IMR-90 (cell line): ENCODE results near the gene RAD51D. TPM values are rescaled to one million over a fixed set of nuclear protein-coding genes. Genes with fewer than 3 reads are reported as not detected.

ENCODE experiments used
- ATAC-seq: fragments of 200-7000 bp; cut with Tn5 transposase; 2 replicates; pipeline ENCODE4 v1.9.1; 2020; ENCODE audit warnings: low read depth, mild to moderate bottlenecking, moderate library complexity
- BruUV-seq: library from RNA; stranded (reverse); fragments of 400-500 nt; replicated peaks from 2 replicates; lab custom pipeline; 2021; lab: Mats Ljungman, UMichigan
- CTCF ChIA-PET: fragments of 300-600 bp; formaldehyde crosslinking; extraction: SDS; loops from one replicate; lab custom pipeline; 2021; ENCODE audit warnings: antibody characterized with exemption; lab: Yijun Ruan, JAX
- POLR2A ChIA-PET: fragments of 300-600 bp; sonication (Branson Sonifier 250); formaldehyde crosslinking; loops from one replicate; lab custom pipeline; 2022; ENCODE audit warnings: antibody characterized with exemption; ENCODE audit not compliant: unreplicated experiment; lab: Charles Lee
- DNase-seq: peaks from one replicate; pipeline ENCODE4 v3.0.0; 2013
- H2AFZ ChIP-seq: replicated peaks from 2 replicates; pipeline ENCODE3; 2013; ENCODE audit warnings: low read length, mild to moderate bottlenecking; ENCODE audit not compliant: poor library complexity
- H2AK5ac ChIP-seq: 2 replicates; pipeline ENCODE4 v1.6.1; 2013; ENCODE audit warnings: low read depth, low read length, inconsistent platforms
- H2AK9ac ChIP-seq: replicated peaks from 2 replicates; pipeline ENCODE3; 2013; ENCODE audit warnings: mild to moderate bottlenecking, low read depth, low read length, moderate library complexity; ENCODE audit not compliant: poor library complexity
- H2BK120ac ChIP-seq: 2 replicates; pipeline ENCODE4 v1.6.1; 2013; ENCODE audit warnings: low read depth, low read length, inconsistent platforms
- H2BK15ac ChIP-seq: 3 replicates; pipeline ENCODE4 v1.6.1; 2013; ENCODE audit warnings: low read depth, low read length, inconsistent platforms
- H2BK20ac ChIP-seq: 2 replicates; pipeline ENCODE4 v1.6.1; 2013; ENCODE audit warnings: low read depth, mild to moderate bottlenecking, inconsistent platforms, low read length, moderate library complexity
- H2BK5ac ChIP-seq: 2 replicates; pipeline ENCODE4 v1.6.1; 2013; ENCODE audit warnings: mild to moderate bottlenecking, low read depth, low read length, inconsistent platforms; ENCODE audit not compliant: poor library complexity, severe bottlenecking
- H3K14ac ChIP-seq: replicated peaks from 2 replicates; pipeline ENCODE4 v1.6.1; 2013; ENCODE audit warnings: low read depth, low read length, inconsistent platforms
- H3K18ac ChIP-seq: 2 replicates; pipeline ENCODE4 v1.6.1; 2013; ENCODE audit warnings: low read depth, low read length, control low read depth
- H3K23ac ChIP-seq: 2 replicates; pipeline ENCODE4 v1.6.1; 2013; ENCODE audit warnings: low read depth, low read length, inconsistent platforms
- H3K27ac ChIP-seq: 2 replicates; pipeline ENCODE4 v1.5.1; 2013; ENCODE audit warnings: mild to moderate bottlenecking, control low read depth, low read length; ENCODE audit not compliant: insufficient read depth
- H3K27me3 ChIP-seq: 2 replicates; pipeline ENCODE4 v1.6.1; 2013; ENCODE audit warnings: low read length; ENCODE audit not compliant: control insufficient read depth, insufficient read depth
- H3K36me3 ChIP-seq: 2 replicates; pipeline ENCODE4 v1.6.1; 2013; ENCODE audit warnings: low read length, mixed read lengths; ENCODE audit not compliant: control insufficient read depth, insufficient read depth
- H3K4ac ChIP-seq: 2 replicates; pipeline ENCODE4 v1.6.1; 2013; ENCODE audit warnings: low read depth, low read length, inconsistent platforms
- H3K4me1 ChIP-seq: 2 replicates; pipeline ENCODE4 v1.6.1; 2013; ENCODE audit warnings: low read length, mixed read lengths; ENCODE audit not compliant: control insufficient read depth, insufficient read depth
- H3K4me2 ChIP-seq: 2 replicates; pipeline ENCODE4 v1.6.1; 2013; ENCODE audit warnings: low read depth, mild to moderate bottlenecking, control low read depth, low read length, moderate library complexity
- H3K4me3 ChIP-seq: 2 replicates; pipeline ENCODE4 v1.5.1; 2013; ENCODE audit warnings: low read depth, mild to moderate bottlenecking, control low read depth, low read length, moderate library complexity; ENCODE audit not compliant: insufficient read depth
- H3K56ac ChIP-seq: 2 replicates; pipeline ENCODE4 v1.6.1; 2013; ENCODE audit warnings: low read length, inconsistent platforms; ENCODE audit not compliant: insufficient read depth; ENCODE audit errors: extremely low read depth
- H3K79me1 ChIP-seq, 2 experiments: 2 replicates each; pipeline ENCODE4 v1.6.1; 2013; ENCODE audit warnings: low read length in 2 of 2, inconsistent platforms in 1 of 2, low read depth in 1 of 2
- H3K9ac ChIP-seq: 2 replicates; pipeline ENCODE4 v1.6.1; 2013; ENCODE audit warnings: low read depth, low read length, control low read depth
- H3K9me1 ChIP-seq: 2 replicates; pipeline ENCODE4 v1.6.1; 2013; ENCODE audit warnings: low read length, inconsistent platforms; ENCODE audit not compliant: insufficient read depth
- H3K9me3 ChIP-seq: 2 replicates; pipeline ENCODE4 v1.6.1; 2013; ENCODE audit warnings: low read length; ENCODE audit not compliant: control insufficient read depth, insufficient read depth
- H4K20me1 ChIP-seq: 2 replicates; pipeline ENCODE4 v1.6.1; 2013; ENCODE audit warnings: low read length, inconsistent platforms; ENCODE audit not compliant: insufficient read depth
- H4K5ac ChIP-seq: 2 replicates; pipeline ENCODE4 v1.6.1; 2013; ENCODE audit warnings: mild to moderate bottlenecking, low read depth, low read length, control low read depth
- H4K8ac ChIP-seq, 2 experiments: 2 replicates each; pipeline ENCODE4 v1.6.1; 2013; ENCODE audit warnings: low read depth in 2 of 2, low read length in 2 of 2, control low read depth in 1 of 2, inconsistent platforms in 1 of 2
- H4K91ac ChIP-seq: 2 replicates; pipeline ENCODE4 v1.6.1; 2013; ENCODE audit warnings: low read depth, low read length, inconsistent platforms; ENCODE audit not compliant: insufficient read depth
- BHLHE40 ChIP-seq: fragments of 150-350 bp; IDR thresholded peaks from 2 replicates; pipeline ENCODE4 v1.6.1; 2016; ENCODE audit warnings: mild to moderate bottlenecking, low read depth, low read length
- CHD1 ChIP-seq: IDR thresholded peaks from 2 replicates; pipeline ENCODE4 v1.6.1; 2012; ENCODE audit warnings: low read depth, low read length, improper control_type of control experiment
- FOS ChIP-seq: fragments of 150-350 bp; IDR thresholded peaks from 2 replicates; pipeline ENCODE4 v1.6.1; 2016; ENCODE audit warnings: low read depth, low read length
- MAFK ChIP-seq: IDR thresholded peaks from 2 replicates; pipeline ENCODE4 v1.6.1; 2012; ENCODE audit warnings: low read depth, low read length, improper control_type of control experiment
- MAZ ChIP-seq: IDR thresholded peaks from 2 replicates; pipeline ENCODE4 v1.6.1; 2012; ENCODE audit warnings: low read depth, mild to moderate bottlenecking, low read length, improper control_type of control experiment, moderate library complexity, borderline replicate concordance
- NFE2L2 ChIP-seq: fragments of 150-350 bp; IDR thresholded peaks from 2 replicates; pipeline ENCODE4 v1.6.1; 2016; ENCODE audit warnings: low read depth, mild to moderate bottlenecking, low read length
- POLR2A ChIP-seq: IDR thresholded peaks from 2 replicates; pipeline ENCODE4 v1.6.1; 2012; ENCODE audit warnings: mild to moderate bottlenecking, low read depth, low read length
- RAD21 ChIP-seq: IDR thresholded peaks from 2 replicates; pipeline ENCODE4 v1.6.1; 2012; ENCODE audit warnings: low read length, improper control_type of control experiment
- RFX5 ChIP-seq: IDR thresholded peaks from 2 replicates; pipeline ENCODE4 v1.8.0; 2012; ENCODE audit warnings: low read depth, mild to moderate bottlenecking, low read length, moderate library complexity
- USF2 ChIP-seq: fragments of 150-350 bp; IDR thresholded peaks from 2 replicates; pipeline ENCODE4 v1.6.1; 2017; ENCODE audit warnings: mild to moderate bottlenecking, antibody characterized with exemption, low read length, low read depth
- WGBS, 2 experiments: methylation state at CpG; one replicate each; pipeline versions ENCODE4 v1.1.5 to v1.1.7; 2013; ENCODE audit warnings: missing lambda C conversion rate in 2 of 2; ENCODE audit not compliant: insufficient read length in 1 of 2; ENCODE audit errors: extremely low coverage in 2 of 2; 5-methylcytosine and 5-hydroxymethylcytosine counted together
- dilution Hi-C: fragments of 300-500 bp; cut with HindIII; formaldehyde crosslinking; loops from one replicate; pipeline ENCODE4 v1.14.3; 2018; ENCODE audit warnings: low sequenced_read_pairs; ENCODE audit not compliant: unreplicated experiment
- in situ Hi-C: fragments of 300-500 bp; cut with MboI; formaldehyde crosslinking; loops from 3 replicates; pipeline ENCODE4 v1.14.3; 2019; ENCODE audit warnings: low sequenced_read_pairs, inconsistent platforms, mixed read lengths
- intact Hi-C: fragments of 100-400 bp; cut with micrococcal nuclease; formaldehyde crosslinking; loops from 2 replicates; pipeline ENCODE4 v1.10.0; 2022
- polyA plus RNA-seq, 3 experiments: library from polyadenylated mRNA; depleted of rRNA; stranded (reverse); fragments of >200 nt; gene quantifications; 2 replicates each; pipeline ENCODE4 v1.2.3, GENCODE V29; 2012; ENCODE audit warnings: low replicate concordance in 1 of 3
- total RNA-seq: library from RNA; depleted of rRNA; stranded (reverse); fragments of >200 nt; gene quantifications from 2 replicates; pipeline ENCODE4 v1.2.3, GENCODE V29; 2012
- TF ChIP-seq, protein P1 (sequence below): conservative IDR thresholded peaks from 2 replicates; pipeline ENCODE4 v1.5.1; 2012; ENCODE audit warnings: mild to moderate bottlenecking, low read depth, low read length, improper control_type of control experiment

The RAD51D gene
- total and polyA plus RNA-seq, 2 of the 4 experiments (the other 2 are of a cell fraction), result 10.8 to 12.7 TPM

DNA sequence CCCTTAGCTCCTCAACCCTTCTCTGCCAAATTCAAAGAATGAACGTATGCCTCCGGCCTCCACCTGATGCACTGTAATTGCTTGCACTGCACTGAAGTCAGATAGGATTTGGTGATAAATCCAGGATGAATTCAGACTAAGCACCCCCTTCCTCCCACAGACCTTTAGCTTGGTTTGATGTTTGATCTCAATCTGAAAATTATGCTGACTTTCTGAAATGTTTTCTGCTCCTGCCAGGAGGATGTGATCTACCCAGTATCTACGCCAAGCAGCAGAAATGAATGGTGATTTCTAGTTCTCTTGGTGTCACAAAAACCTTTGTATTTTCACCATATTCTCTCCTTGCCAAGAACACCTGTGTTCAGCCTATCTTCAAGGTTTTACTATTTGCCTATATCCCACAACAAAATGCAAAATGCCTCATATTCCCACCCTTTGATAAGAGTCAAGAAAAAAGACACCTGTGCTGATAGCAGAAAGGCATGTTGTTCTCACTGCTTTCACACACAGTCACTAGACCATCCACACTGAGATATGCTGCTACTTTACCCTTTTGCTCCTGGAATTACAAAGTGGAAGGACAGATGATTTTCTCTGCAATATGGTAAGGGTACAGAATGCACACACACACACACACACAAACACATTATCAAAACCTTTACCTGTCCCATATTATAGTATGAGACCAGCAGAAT lies 70.8 kb downstream of the RAD51D start:
- CTCF ChIA-PET, result no interaction called here
- H3K9ac ChIP-seq, result no peak overlapping the region
- no peak overlapping the region for H2BK20ac ChIP-seq
- peaks cover 3% of the 10 kb centered on the region for H3K9me1 ChIP-seq
- dilution Hi-C loops, result no loop called here
- H3K4me1 ChIP-seq, result peaks cover 6% of the 10 kb centered on the region; the same call in 1 of the 2 replicates
- no peaks in the 10 kb centered on the region for H3K36me3 ChIP-seq
- no peak overlapping the region for H3K18ac ChIP-seq
- ATAC-seq (no peak), DNase-seq (no peak)
- BruUV-seq, result no TSS peak
- intact Hi-C loops, result no loop called here
- POLR2A ChIA-PET, result no interaction called here
- in situ Hi-C loops, result no loop called here
- TF ChIP-seq MAFK, result no peak
- TF ChIP-seq, protein P1, sequence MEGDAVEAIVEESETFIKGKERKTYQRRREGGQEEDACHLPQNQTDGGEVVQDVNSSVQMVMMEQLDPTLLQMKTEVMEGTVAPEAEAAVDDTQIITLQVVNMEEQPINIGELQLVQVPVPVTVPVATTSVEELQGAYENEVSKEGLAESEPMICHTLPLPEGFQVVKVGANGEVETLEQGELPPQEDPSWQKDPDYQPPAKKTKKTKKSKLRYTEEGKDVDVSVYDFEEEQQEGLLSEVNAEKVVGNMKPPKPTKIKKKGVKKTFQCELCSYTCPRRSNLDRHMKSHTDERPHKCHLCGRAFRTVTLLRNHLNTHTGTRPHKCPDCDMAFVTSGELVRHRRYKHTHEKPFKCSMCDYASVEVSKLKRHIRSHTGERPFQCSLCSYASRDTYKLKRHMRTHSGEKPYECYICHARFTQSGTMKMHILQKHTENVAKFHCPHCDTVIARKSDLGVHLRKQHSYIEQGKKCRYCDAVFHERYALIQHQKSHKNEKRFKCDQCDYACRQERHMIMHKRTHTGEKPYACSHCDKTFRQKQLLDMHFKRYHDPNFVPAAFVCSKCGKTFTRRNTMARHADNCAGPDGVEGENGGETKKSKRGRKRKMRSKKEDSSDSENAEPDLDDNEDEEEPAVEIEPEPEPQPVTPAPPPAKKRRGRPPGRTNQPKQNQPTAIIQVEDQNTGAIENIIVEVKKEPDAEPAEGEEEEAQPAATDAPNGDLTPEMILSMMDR, result no peak
- TF ChIP-seq MAZ, result no peak
- no peak for TF ChIP-seq CHD1
- no peak for TF ChIP-seq RFX5
- TF ChIP-seq NFE2L2, result no peak
- TF ChIP-seq RAD21, result no peak
- no peak for TF ChIP-seq USF2
- no peak for TF ChIP-seq BHLHE40
- TF ChIP-seq FOS, result no peak
- TF ChIP-seq POLR2A, result no peak
- H3K9me3 ChIP-seq, result no peaks in the 10 kb centered on the region
- no peak overlapping the region for H3K4ac ChIP-seq
- H4K5ac ChIP-seq, result no peak overlapping the region
- no peak overlapping the region for H3K4me2 ChIP-seq
- no CpG with 5 or more reads among the region's 3 CpGs for WGBS, 2 experiments
- H3K79me1 ChIP-seq, result peaks cover 20 to 53% of the 10 kb centered on the region in 2 experiments
- H2AFZ ChIP-seq, result no peak overlapping the region
- no peak overlapping the region for H3K14ac ChIP-seq
- peaks cover 24% of the 10 kb centered on the region; the same call in 1 of the 2 replicates for H4K20me1 ChIP-seq
- no peak overlapping the region for H2AK9ac ChIP-seq
- no peaks in the 10 kb centered on the region for H3K27me3 ChIP-seq
- H4K8ac ChIP-seq, result no peak overlapping the region
- H3K56ac ChIP-seq, result no peak overlapping the region
- no peak overlapping the region for H2AK5ac ChIP-seq
- no peak overlapping the region for H2BK5ac ChIP-seq
- no peak overlapping the region for H3K27ac ChIP-seq
- H3K4me3 ChIP-seq, result no peak overlapping the region
- H2BK15ac ChIP-seq, result no peak overlapping the region
- H2BK120ac ChIP-seq, result no peak overlapping the region
- H3K23ac ChIP-seq, result no peak overlapping the region
- no peak overlapping the region for H4K91ac ChIP-seq
